DMS53 treated with DMSO at 0.1 percent for 48 hours (cell line): ENCODE measurements around the gene PCCA.
"Not testable (repeated sequence)": the region's sequence is repeated elsewhere in the genome, so short reads cannot be mapped to it uniquely, and the experiment has no call there.

ENCODE experiments used
- DNase-seq: peaks from one replicate; lab custom pipeline; 2025; ENCODE audit not compliant: unreplicated experiment; lab: John Stamatoyannopoulos, UW

PCCA gene

GRCh38 chr13:100565286-100565685, 476.4 kb downstream of the PCCA start:
- no peak for DNase-seq

- DNase-seq = no peak
Measured at GRCh38 chr13:100566543-100566942, 477.6 kb downstream of the PCCA start.

GRCh38 chr13:100573121-100573520, 484.2 kb downstream of the PCCA start:
- DNase-seq = peak; percentile 26

- DNase-seq = not testable (repeated sequence)
Measured at GRCh38 chr13:100577239-100577638, 488.3 kb downstream of the PCCA start.
